ENCODE data around the gene PPP4R4.
"Not testable (repeated sequence)": the region's sequence is repeated elsewhere in the genome, so short reads cannot be mapped to it uniquely, and the experiment has no call there.

PPP4R4 gene

GRCh38 chr14:94177806-94178205 lies 3.7 kb downstream of the PPP4R4 start:
- no peak for DNase-seq (ENCODE audit: low read depth, low spot score)

- DNase-seq (ENCODE audit: low read depth, low spot score): no peak
Measured at GRCh38 chr14:94179244-94179643, 5.1 kb downstream of the PPP4R4 start.

- no peak for DNase-seq (ENCODE audit: low read depth, low spot score)
Measured at GRCh38 chr14:94180655-94181271, 6.6 kb downstream of the PPP4R4 start.

- no peak for DNase-seq (ENCODE audit: low read depth, low spot score)
Measured at GRCh38 chr14:94181835-94182234, 7.7 kb downstream of the PPP4R4 start.

- DNase-seq (ENCODE audit: low read depth, low spot score): no peak
Measured at GRCh38 chr14:94192536-94192935, 18.4 kb downstream of the PPP4R4 start.

- no peak for DNase-seq (ENCODE audit: low read depth, low spot score)
Measured at GRCh38 chr14:94193776-94194175, 19.7 kb downstream of the PPP4R4 start.

GRCh38 chr14:94196057-94196456 lies 21.9 kb downstream of the PPP4R4 start:
- no peak for DNase-seq (ENCODE audit: low read depth, low spot score)

- no peak for DNase-seq (ENCODE audit: low read depth, low spot score)
Measured at GRCh38 chr14:94203473-94204210, 29.5 kb downstream of the PPP4R4 start.

- DNase-seq (ENCODE audit: low read depth, low spot score): no peak
Measured at GRCh38 chr14:94213021-94213420, 38.9 kb downstream of the PPP4R4 start.

- no peak for DNase-seq (ENCODE audit: low read depth, low spot score)
Measured at GRCh38 chr14:94213741-94214140, 39.6 kb downstream of the PPP4R4 start.

GRCh38 chr14:94217116-94217515 lies 43.0 kb downstream of the PPP4R4 start:
- no peak for DNase-seq (ENCODE audit: low read depth, low spot score)

GRCh38 chr14:94218198-94218886 lies 44.2 kb downstream of the PPP4R4 start:
- not testable (repeated sequence) for DNase-seq (ENCODE audit: low read depth, low spot score)

- DNase-seq (ENCODE audit: low read depth, low spot score): no peak
Measured at GRCh38 chr14:94224040-94224439, 49.9 kb downstream of the PPP4R4 start.

GRCh38 chr14:94225460-94226378 lies 51.6 kb downstream of the PPP4R4 start:
- DNase-seq (ENCODE audit: low read depth, low spot score): no peak

GRCh38 chr14:94227029-94227428 lies 52.9 kb downstream of the PPP4R4 start:
- DNase-seq (ENCODE audit: low read depth, low spot score): no peak

GRCh38 chr14:94237046-94237445 lies 62.9 kb downstream of the PPP4R4 start:
- no peak for DNase-seq (ENCODE audit: low read depth, low spot score)

- DNase-seq (ENCODE audit: low read depth, low spot score): no peak
Measured at GRCh38 chr14:94237983-94238382, 63.9 kb downstream of the PPP4R4 start.

GRCh38 chr14:94239406-94239805 lies 65.3 kb downstream of the PPP4R4 start:
- no peak for DNase-seq (ENCODE audit: low read depth, low spot score)

GRCh38 chr14:94244182-94244581 lies 70.1 kb downstream of the PPP4R4 start:
- DNase-seq (ENCODE audit: low read depth, low spot score): no peak

GRCh38 chr14:94264195-94264594 lies 90.1 kb downstream of the PPP4R4 start:
- not testable (repeated sequence) for DNase-seq (ENCODE audit: low read depth, low spot score)

GRCh38 chr14:94267352-94267751 lies 93.2 kb downstream of the PPP4R4 start:
- no peak for DNase-seq (ENCODE audit: low read depth, low spot score)

- DNase-seq (ENCODE audit: low read depth, low spot score): not testable (repeated sequence)
Measured at GRCh38 chr14:94268582-94268981, 94.5 kb downstream of the PPP4R4 start.
